Loucy (cell line): ENCODE results near the gene CXXC4.

Source experiments
- CTCF ChIP-seq: fragments of 200-600 bp; sonication (generic); conservative IDR thresholded peaks from 2 replicates; pipeline ENCODE4 v1.5.1; 2014; ENCODE audit warnings: mild to moderate bottlenecking, antibody characterized with exemption, low read length
- EZH2phosphoT487 ChIP-seq: fragments of 200-600 bp; IDR thresholded peaks from 2 replicates; pipeline ENCODE4 v1.6.1; 2018; ENCODE audit warnings: antibody characterized with exemption, mild to moderate bottlenecking, moderate library complexity, borderline replicate concordance

DNA sequence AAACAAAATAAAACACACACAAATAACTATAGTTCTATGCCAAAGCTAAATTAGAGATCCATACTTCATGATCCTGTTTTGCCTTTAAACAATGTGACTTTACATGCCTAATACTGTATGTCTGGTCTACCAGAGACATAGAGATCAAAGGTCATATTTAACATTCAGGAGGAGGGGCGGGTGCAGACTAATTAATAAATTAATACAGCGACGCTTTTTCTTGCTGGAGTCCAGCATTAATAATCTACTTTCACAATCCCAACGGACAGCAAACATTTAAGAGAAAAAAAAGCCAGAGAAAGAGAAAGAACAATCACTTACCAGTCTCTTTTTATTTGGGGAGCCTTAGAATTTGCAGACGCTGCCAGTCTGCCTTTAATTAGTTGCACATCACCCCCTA lies 509 bp downstream of the CXXC4 start:
- no peak for TF ChIP-seq EZH2phosphoT487
- no peak for TF ChIP-seq CTCF
